Skin of body (tissue), 2 donors: ENCODE results near the gene SKIDA1. TPM values are rescaled to one million over a fixed set of nuclear protein-coding genes. Genes with fewer than 3 reads are reported as not detected.

Experiments used
- DNase-seq: peaks from one replicate; lab custom pipeline; 2025; lab: John Stamatoyannopoulos, UW
- total RNA-seq: library from RNA; depleted of rRNA; stranded (reverse); fragments of >200 nt; gene quantifications from one replicate; pipeline ENCODE4 v1.2.3, GENCODE V29; 2014

Gene SKIDA1
- total RNA-seq, 1 donor from 2014 or later: 1.2 TPM

DNA sequence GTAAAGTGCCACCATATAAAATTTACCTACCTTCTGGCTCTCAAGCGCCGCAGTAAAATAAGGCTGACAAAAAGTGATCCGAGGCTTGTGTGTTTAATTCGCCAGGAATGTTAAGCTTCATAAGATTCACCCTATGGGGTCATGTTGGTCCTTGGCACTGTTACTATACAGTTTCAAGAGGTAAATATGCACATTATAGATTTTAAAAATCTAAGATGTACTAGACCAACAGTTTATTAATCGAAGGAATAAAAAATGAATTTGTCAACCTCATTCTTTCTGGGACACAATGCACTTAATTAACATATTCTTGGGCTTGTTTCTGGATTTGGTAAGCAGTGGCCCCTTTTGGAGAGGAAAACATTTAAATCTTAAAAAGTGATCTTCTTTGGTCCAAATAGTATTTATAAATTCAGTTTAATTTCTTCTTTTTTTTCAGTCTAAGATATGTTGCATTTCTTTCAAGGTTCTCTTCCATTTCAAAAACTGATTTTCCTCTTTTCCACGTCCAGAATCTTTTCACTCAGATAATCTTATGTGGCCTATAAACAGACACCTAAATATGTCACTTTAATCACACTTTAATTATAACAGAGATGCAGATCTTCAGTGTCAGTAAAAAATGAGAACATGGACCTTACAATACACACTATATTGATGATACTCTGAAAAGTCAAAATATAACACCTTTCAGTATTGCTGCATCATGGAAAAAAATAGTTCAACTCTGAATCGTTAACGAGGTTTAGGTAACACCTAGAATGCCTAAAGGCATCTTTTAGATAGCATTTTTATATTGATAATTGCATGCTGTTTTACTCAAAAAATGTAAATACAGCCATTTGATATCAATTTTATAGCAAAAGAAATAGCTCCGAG lies 3.8 kb upstream of the SKIDA1 start:
- no peak for DNase-seq

DNA sequence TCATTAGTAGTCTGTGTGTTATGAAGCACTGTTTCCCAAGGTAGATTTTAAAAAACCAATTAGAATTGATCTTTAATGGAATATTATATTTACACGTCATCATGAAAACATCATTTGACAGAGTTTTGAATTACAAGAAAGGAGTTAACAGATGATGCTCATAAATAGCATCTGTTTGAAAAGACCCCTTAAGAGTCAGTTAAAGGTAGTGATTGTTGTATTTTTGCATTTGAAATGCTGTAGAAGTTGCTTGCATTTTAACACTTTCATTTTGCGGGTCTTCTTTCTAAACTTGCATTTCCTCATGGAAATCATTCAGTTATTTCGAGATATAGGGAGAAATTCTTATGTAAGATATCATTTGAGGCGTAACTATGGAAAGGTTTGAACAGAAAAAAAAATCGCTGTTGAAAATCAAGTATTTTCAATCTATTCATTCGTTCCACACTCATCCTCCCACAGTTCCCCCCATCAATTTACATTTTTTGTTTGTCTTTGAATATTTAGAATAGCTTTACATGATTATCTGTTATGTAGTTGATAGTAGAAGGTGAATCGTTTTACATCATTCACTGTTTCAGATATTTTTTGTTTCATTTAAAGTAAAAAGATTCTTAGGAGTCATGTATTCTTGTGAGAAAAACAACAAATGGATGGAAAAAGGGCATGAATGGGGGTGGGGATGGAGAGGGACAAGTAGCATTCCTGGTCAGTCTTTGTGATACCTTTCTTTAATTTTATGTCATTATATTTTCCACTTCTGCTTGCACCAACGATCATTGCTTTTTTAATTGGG lies 3.0 kb upstream of the SKIDA1 start:
- DNase-seq: no peak

GRCh38 chr10:21527598-21528235 lies 2.2 kb upstream of the SKIDA1 start:
- no peak for DNase-seq

DNA sequence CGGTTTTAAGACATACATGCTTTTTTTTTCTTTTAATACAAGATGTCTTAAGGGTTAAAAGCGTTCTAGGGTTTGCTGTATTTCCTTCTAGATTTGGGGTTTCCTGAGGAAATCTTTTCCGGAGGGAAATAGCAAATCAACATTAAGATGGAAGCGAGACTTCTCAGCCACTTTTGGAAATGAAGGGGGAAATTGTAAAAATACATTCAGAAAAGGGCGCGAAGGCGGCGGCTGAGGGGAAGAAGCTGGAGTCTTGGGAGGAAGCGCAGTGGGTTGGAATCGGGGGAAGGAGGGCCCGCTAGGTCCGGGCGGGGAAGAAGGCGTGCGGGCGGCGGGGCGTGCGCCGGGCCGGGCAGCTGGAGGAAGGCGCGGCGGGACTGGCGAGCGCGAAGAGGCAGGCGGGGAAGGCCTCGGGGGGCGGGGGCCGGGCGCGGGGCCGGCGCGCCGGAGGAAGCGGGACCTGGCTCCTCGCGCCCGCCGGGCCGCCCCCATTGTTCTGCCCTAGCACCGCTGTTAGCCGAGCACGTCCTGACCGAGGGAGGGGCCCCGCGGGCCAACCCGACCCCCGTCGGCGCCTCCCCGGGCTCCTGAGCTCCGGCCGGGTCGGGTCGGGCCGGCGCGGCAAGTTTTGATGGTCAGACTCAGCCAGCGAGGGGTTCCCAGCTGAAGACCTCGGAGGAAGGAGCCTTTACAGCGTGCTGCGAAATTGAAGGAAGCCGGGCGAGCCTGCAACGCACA lies 1.5 kb upstream of the SKIDA1 start:
- no peak for DNase-seq

DNA sequence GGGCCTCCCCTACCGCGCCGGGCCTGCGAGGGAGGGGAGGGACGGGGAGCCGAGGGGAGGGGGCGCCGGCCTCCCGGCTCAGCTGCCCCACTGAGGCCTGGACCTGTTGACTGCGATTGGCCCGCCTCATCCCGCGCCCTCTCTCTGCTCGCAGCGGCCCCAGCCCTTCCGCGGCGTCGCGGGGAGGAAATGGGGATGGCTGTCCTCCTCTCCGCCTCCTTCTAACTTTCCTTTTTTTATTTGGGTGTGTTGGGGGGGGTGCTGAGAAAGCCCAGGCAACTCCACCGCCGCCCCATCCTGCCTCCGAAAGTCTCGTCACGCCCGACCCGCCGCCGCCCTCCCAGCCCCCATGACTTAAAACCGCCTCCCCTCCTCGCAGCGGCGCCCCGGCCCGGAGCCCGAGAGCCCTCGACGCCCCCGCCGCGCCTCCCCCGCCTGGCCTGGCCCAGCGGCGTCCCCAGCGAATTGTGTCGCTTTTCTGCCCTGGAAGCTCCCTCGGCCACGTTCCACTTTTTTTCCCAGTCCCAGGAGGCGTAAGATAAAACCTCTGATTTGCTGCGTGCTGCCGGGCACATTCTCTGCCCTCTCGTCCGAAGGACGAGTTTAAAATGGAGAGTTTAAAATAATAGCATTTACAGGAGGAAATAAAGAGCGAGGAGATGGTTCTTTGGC lies 842 bp upstream of the SKIDA1 start:
- no peak for DNase-seq

DNA sequence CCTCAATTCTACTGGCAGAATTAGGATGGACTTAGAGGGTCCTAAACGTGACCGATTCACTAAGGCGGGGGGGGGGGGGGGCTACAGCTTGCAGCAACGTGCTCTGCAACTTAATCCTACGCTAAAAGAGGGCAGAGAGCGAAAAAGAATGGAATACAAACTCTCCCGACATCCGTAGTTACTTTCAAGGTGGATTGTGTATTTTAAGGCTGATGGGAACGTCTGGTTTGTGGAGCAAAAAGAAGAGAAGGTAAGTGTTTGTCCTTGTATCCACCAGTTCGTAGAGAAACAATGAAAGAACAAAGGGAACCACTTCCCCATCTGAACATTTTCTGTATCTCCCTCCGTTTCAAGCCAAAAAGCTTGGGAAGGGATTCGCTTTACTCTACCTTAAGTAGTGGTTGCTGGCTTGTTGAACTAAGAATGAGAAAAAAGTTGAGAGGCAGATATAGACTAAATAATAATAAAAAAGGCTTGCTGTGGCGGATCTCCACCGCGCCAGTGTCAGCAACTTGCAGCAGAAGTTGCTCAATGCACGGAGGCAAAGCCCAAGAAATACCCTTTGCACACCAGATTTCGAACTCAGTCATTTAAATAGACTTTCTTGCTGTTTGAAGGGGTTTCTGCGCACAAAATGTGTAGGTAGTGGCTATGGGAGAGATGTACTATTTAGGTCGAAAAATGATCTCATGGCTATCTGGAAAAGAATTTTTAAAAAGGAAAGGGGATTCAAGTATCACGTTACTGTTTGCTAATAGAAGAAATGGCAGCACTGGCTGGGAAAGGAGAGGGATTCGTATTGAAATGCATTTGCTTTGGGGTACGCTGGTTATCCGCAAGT lies 736 bp downstream of the SKIDA1 start:
- no peak for DNase-seq

DNA sequence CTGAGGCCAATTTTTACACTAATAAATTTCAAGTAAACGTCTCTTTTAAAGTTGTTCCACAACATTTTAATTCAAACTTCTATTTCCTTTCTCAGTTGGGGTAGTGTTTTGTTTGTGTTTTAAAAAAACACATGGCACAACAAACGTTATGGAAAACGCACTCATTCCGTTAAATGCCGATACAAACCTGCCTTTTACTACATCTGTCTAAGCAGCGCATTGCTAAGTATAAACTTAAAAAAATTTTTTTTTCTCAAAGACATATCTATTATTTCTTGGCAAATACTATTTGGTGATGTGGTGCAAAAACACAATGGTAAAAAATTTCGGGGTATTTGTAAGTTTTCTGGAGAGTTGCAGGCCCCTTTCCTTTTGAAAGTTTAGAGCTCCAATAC lies 1.4 kb downstream of the SKIDA1 start:
- DNase-seq: no peak

DNA sequence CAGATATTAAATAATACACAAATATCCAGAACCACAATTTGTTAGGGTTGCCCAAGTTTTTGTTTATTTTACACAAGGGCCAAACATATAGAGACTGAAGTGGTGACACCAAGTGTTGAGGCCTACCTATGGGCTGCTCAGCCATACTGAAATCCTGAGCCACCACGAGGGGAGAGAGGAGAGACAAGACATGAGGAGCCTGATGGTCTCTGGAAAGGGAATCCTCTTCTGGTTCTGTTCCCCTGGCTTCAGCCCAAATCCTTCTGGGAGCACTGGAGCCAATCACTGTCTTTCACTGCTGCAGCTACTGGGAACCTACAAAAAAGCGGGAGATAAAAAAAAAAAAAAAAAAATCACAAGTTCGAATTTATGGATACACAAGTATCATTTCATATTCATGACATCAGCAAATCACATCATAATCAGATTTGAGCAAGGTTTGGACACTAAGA lies 1.9 kb downstream of the SKIDA1 start:
- no peak for DNase-seq

- DNase-seq: no peak
Observed at GRCh38 chr10:21522631-21523406, 2.7 kb downstream of the SKIDA1 start.

DNA sequence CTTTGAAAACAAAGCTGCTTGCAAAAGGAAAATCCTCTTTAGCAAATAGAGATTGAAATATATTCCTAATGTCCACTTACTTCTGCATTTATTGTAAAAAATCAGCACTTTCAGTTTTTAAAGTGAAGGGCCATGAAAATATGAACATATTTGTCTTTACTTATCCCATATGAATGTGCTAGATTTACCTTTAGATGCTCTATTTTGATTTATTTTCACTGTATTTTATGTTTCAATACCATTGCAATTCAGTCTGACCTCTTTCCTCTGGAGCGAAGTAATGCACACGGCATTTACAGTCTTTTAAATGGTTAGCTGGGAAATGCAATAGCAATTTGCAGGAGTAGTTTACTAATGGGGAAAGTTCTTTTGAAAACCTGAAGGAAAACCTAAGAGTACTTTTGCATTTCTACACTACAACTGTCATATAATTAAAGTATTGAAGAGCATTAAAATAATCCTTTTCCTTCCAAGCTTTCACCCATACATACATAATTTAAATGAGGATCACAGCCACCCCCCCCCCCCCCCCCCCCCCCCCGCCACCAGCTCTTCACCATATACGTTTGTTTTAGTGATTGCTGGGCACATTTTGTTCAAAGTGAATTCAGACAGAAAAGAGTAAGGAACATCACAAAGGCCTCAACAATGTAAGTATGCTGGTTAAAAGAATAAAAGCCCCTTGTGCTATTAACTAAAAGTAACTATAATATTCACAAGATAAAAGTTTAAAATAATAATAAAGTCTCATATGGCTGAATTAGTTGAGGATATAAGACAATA lies 3.5 kb downstream of the SKIDA1 start:
- no peak for DNase-seq

GRCh38 chr10:21520949-21521348 lies 4.5 kb downstream of the SKIDA1 start:
- DNase-seq: no peak

DNA sequence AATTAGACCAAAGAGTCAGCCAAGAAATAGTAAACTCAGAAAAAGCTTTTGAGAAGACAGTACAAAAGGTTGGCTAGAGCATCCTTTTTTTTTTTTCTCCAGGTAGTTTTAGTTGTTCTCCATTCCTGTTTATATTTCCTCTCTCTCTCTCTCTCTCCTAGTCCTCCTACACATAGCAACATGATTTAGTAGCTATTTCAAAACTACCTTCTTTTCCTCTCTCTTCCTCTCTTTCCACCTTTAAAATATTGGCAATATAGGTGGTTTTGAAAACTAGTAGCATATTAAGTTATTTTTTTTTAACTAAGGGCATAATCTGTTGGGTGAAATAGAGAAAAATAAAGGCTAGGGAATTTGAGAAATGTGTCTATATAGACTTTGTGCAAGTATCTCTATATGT lies 5.0 kb downstream of the SKIDA1 start:
- DNase-seq: no peak

- no peak for DNase-seq
Observed at GRCh38 chr10:21519941-21520436, 5.5 kb downstream of the SKIDA1 start.

DNA sequence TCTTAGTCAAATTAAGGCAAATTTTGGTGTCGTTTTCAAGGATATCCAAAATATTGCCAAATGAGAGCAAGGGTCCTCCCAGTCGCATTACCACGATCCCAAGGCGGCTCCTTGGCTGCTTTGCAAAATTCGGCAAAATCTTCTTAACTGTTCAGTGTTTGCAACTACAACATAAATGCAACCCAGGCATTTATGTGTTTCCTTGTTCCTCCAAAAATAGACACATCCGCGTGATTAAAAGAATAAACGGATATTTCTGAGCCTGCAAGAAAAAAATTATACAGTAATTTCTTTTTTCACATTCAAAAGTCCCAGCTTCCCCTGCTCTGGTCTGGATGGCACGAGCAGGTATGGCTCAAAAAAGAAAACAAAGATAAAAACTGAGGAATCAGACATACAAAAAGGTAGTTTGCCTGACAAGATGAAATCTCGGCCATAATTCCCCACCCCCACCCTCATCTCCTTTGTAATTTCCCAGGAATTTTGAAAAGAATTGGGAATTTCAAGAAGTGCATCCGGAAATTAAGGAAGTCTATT lies 6.0 kb downstream of the SKIDA1 start:
- DNase-seq: no peak

- no peak for DNase-seq
Observed at GRCh38 chr10:21518641-21519396, 6.7 kb downstream of the SKIDA1 start.

DNA sequence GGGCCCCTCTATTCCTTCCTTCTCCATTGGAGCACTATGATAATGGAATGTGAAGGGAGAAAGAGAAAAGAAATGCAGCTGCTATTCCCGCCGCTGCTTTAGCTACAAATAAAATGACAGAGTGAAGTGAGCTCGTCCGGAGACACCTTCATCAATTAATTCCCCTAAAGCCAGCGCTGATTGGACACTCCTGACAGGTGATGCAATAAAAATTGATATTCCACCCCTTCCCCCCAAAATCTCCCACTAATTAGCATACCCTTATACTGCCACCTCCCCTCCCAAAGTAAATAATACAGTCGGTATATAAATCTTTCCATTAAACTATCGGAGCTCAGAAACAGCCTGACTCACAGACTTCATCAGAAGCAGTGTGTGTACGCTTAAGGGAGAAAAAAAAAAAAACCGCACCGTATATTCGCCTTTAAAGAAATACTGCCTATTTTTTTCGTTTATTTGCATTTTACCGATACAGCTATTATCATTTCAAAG lies 7.3 kb downstream of the SKIDA1 start:
- DNase-seq: no peak
